HG03442 (cell line): ENCODE results near the gene GCK.
"Not testable (repeated sequence)": the region's sequence is repeated elsewhere in the genome, so short reads cannot be mapped to it uniquely, and the experiment has no call there.

Source experiments
- ATAC-seq: cut with Tn5 transposase; IDR thresholded peaks from one replicate; pipeline ENCODE4 v1.9.1; 2021; ENCODE audit warnings: mild to moderate bottlenecking, moderate library complexity; ENCODE audit not compliant: unreplicated experiment

GCK gene

GRCh38 chr7:44145479-44145968 lies 43.7 kb downstream of the GCK start:
- no peak for ATAC-seq

GRCh38 chr7:44144968-44145478 lies 44.2 kb downstream of the GCK start:
- ATAC-seq: no peak

- ATAC-seq: no peak
These were observed 44.7 kb downstream of the GCK start for GRCh38 chr7:44144426-44144967.

- no peak for ATAC-seq
These were observed 45.5 kb downstream of the GCK start for GRCh38 chr7:44143646-44144250.

GRCh38 chr7:44142028-44142427 lies 47.2 kb downstream of the GCK start:
- ATAC-seq: no peak

- no peak for ATAC-seq
These were observed 47.9 kb downstream of the GCK start, which contains the start of gene MYL7 for GRCh38 chr7:44141221-44141850. Gene MYL7 (minus strand): TSS chr7:44141332. CDS start chr7:44141305, 27 bp downstream.

- ATAC-seq: no peak
These were observed 48.9 kb downstream of the GCK start for GRCh38 chr7:44140341-44140740.

- ATAC-seq: no peak
These were observed 49.8 kb downstream of the GCK start for GRCh38 chr7:44139311-44140010.

- no peak for ATAC-seq
These were observed 50.5 kb downstream of the GCK start for GRCh38 chr7:44138698-44139097.

- ATAC-seq: no peak
These were observed 52.5 kb downstream of the GCK start for GRCh38 chr7:44136731-44137130.

- no peak for ATAC-seq
These were observed 54.2 kb downstream of the GCK start for GRCh38 chr7:44134943-44135628.

GRCh38 chr7:44133295-44133694 lies 55.9 kb downstream of the GCK start:
- no peak for ATAC-seq

- no peak for ATAC-seq
These were observed 57.2 kb downstream of the GCK start for GRCh38 chr7:44132039-44132438.

- ATAC-seq: no peak
These were observed 57.8 kb downstream of the GCK start for GRCh38 chr7:44131173-44132029.

GRCh38 chr7:44128721-44129582 lies 60.3 kb downstream of the GCK start:
- no peak for ATAC-seq

- ATAC-seq: no peak
These were observed 62.1 kb downstream of the GCK start for GRCh38 chr7:44127161-44127560.

- ATAC-seq: not testable (repeated sequence)
These were observed 62.7 kb downstream of the GCK start for GRCh38 chr7:44126574-44126973.

- ATAC-seq: no peak
These were observed 64.4 kb downstream of the GCK start for GRCh38 chr7:44124822-44125202.
